ENCODE results near the gene HMCN2. TPM values are rescaled to one million over a fixed set of nuclear protein-coding genes. Genes with fewer than 3 reads are reported as not detected.

The HMCN2 gene
- total and polyA plus RNA-seq, 2 of the 4 experiments (the other 2 are of a cell fraction), result 0.02 TPM; not detected in 1

DNA sequence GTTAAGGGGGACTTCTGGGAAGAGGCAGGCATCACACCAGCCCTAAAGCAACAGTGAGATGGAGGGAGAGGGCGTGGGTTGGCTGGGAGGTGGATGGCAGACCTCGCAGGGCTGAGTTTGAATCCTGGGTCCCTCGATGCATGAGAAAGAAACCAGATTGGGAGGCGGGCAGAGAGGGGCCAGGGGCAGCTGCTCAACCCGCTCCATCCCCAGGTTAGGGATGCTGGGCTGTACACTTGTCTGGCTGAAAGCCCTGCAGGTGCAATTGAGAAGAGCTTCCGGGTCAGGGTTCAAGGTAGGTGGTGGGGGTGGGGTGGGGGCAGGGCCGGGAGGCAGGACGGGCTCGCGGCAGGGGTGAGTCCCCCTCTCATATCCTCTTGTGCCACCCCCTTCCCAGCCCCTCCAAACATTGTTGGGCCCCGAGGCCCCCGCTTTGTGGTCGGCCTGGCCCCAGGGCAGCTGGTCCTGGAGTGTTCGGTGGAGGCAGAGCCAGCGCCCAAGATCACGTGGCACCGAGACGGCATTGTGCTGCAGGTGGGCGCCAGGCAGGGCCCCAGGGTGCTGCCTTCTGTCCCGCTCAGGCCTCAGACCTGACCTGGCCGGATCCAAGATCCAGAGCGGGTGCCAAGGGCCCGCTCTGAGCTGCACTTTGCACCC lies 129.4 kb downstream of the HMCN2 start:
- Histone ChIP-seq H2AK5ac (ENCODE audit: low read depth, low read length) (no peak overlapping the region), H3K23ac (ENCODE audit: low read depth, low read length) (no peak overlapping the region), H3K4me3 (ENCODE audit: insufficient read depth, low read depth, low read length) (no peak overlapping the region), H3K36me3 (ENCODE audit: control insufficient read depth, insufficient read depth, low read length) (no peaks in the 10 kb centered on the region), H3K56ac (ENCODE audit: extremely low read depth, insufficient read depth, low read length) (no peak overlapping the region), H3K14ac (replicated peaks; ENCODE audit: low read depth, low read length) (no peak overlapping the region), H2BK20ac (ENCODE audit: low read depth, low read length) (no peak overlapping the region), H2BK120ac (ENCODE audit: low read depth, low read length) (no peak overlapping the region), H3K27me3 (ENCODE audit: control insufficient read depth, insufficient read depth, low read length) (peaks cover 19% of the 10 kb centered on the region; the same call in 1 of the 2 replicates), H4K20me1 (ENCODE audit: insufficient read depth, low read length) (no peaks in the 10 kb centered on the region; the same call in 1 of the 2 replicates), H2BK5ac (ENCODE audit: low read depth, low read length, poor library complexity, severe bottlenecking) (no peak overlapping the region), H3K79me1 (ENCODE audit: low read depth in 1 of 2, low read length in 2 of 2) (no peaks in the 10 kb centered on the region), H3K4ac (ENCODE audit: low read depth, low read length) (no peak overlapping the region), H3K27ac (ENCODE audit: insufficient read depth, low read length) (no peak overlapping the region), H2AFZ (replicated peaks; ENCODE audit: low read length, poor library complexity) (no peak overlapping the region), H2AK9ac (replicated peaks; ENCODE audit: low read depth, low read length, poor library complexity) (no peak overlapping the region), H4K8ac (ENCODE audit: low read depth in 2 of 2, low read length in 2 of 2) (no peak overlapping the region), H3K4me2 (ENCODE audit: low read depth, low read length) (no peak overlapping the region), H3K9ac (ENCODE audit: low read depth, low read length) (no peak overlapping the region), H3K9me1 (ENCODE audit: insufficient read depth, low read length) (no peaks in the 10 kb centered on the region), H4K91ac (ENCODE audit: insufficient read depth, low read depth, low read length) (no peak overlapping the region), H4K5ac (ENCODE audit: low read depth, low read length) (no peak overlapping the region), H2BK15ac (ENCODE audit: low read depth, low read length) (no peak overlapping the region), H3K9me3 (ENCODE audit: control insufficient read depth, insufficient read depth, low read length) (peaks cover 2% of the 10 kb centered on the region; the same call in 1 of the 2 replicates), H3K18ac (ENCODE audit: low read depth, low read length) (no peak overlapping the region), H3K4me1 (ENCODE audit: control insufficient read depth, insufficient read depth, low read length) (no peaks in the 10 kb centered on the region)
- BruUV-seq (replicated peaks), result no TSS peak
- POLR2A ChIA-PET (ENCODE audit: unreplicated experiment), result no interaction called here
- TF ChIP-seq BHLHE40 (IDR thresholded peaks at IDR 0.05; ENCODE audit: low read depth, low read length), result no peak
- TF ChIP-seq SMC3 (IDR thresholded peaks at IDR 0.05; ENCODE audit: low read depth, low read length), result no peak
- TF ChIP-seq, protein P1, sequence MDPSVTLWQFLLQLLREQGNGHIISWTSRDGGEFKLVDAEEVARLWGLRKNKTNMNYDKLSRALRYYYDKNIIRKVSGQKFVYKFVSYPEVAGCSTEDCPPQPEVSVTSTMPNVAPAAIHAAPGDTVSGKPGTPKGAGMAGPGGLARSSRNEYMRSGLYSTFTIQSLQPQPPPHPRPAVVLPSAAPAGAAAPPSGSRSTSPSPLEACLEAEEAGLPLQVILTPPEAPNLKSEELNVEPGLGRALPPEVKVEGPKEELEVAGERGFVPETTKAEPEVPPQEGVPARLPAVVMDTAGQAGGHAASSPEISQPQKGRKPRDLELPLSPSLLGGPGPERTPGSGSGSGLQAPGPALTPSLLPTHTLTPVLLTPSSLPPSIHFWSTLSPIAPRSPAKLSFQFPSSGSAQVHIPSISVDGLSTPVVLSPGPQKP (IDR thresholded peaks at IDR 0.05; ENCODE audit: borderline replicate concordance, low read depth, low read length), result no peak
- no peak for TF ChIP-seq RFX5 (IDR thresholded peaks at IDR 0.05; ENCODE audit: low read depth, low read length)
- TF ChIP-seq RCOR1 (IDR thresholded peaks at IDR 0.05; ENCODE audit: insufficient replicate concordance, low read length), result no peak
- no peak for TF ChIP-seq MXI1 (IDR thresholded peaks at IDR 0.05; ENCODE audit: borderline replicate concordance, low read depth, low read length)
- TF ChIP-seq RAD21 (IDR thresholded peaks at IDR 0.05; ENCODE audit: low read length), result no peak
- TF ChIP-seq NFE2L2 (IDR thresholded peaks at IDR 0.05; ENCODE audit: low read depth, low read length), result no peak
- no peak for TF ChIP-seq MAFK (IDR thresholded peaks at IDR 0.05; ENCODE audit: low read depth, low read length)
- TF ChIP-seq CEBPB (IDR thresholded peaks at IDR 0.05; ENCODE audit: low read depth, low read length), result no peak
- TF ChIP-seq MAZ (IDR thresholded peaks at IDR 0.05; ENCODE audit: borderline replicate concordance, low read depth, low read length), result no peak
- TF ChIP-seq, protein P2, sequence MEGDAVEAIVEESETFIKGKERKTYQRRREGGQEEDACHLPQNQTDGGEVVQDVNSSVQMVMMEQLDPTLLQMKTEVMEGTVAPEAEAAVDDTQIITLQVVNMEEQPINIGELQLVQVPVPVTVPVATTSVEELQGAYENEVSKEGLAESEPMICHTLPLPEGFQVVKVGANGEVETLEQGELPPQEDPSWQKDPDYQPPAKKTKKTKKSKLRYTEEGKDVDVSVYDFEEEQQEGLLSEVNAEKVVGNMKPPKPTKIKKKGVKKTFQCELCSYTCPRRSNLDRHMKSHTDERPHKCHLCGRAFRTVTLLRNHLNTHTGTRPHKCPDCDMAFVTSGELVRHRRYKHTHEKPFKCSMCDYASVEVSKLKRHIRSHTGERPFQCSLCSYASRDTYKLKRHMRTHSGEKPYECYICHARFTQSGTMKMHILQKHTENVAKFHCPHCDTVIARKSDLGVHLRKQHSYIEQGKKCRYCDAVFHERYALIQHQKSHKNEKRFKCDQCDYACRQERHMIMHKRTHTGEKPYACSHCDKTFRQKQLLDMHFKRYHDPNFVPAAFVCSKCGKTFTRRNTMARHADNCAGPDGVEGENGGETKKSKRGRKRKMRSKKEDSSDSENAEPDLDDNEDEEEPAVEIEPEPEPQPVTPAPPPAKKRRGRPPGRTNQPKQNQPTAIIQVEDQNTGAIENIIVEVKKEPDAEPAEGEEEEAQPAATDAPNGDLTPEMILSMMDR (conservative IDR thresholded peaks at IDR 0.05; ENCODE audit: low read depth, low read length), result no peak
- no peak for TF ChIP-seq POLR2A (IDR thresholded peaks at IDR 0.05; ENCODE audit: low read depth, low read length)
- TF ChIP-seq, protein P3, sequence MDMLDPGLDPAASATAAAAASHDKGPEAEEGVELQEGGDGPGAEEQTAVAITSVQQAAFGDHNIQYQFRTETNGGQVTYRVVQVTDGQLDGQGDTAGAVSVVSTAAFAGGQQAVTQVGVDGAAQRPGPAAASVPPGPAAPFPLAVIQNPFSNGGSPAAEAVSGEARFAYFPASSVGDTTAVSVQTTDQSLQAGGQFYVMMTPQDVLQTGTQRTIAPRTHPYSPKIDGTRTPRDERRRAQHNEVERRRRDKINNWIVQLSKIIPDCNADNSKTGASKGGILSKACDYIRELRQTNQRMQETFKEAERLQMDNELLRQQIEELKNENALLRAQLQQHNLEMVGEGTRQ (IDR thresholded peaks at IDR 0.05; ENCODE audit: low read depth, low read length), result no peak
- TF ChIP-seq CHD1 (IDR thresholded peaks at IDR 0.05; ENCODE audit: low read depth, low read length), result no peak
- TF ChIP-seq FOS (IDR thresholded peaks at IDR 0.05; ENCODE audit: low read depth, low read length), result no peak
- DNase-seq (no peak), ATAC-seq (ENCODE audit: low read depth) (no peak)
- intact Hi-C loops (cut with micrococcal nuclease) (no loop called here), in situ Hi-C loops (cut with MboI; ENCODE audit: low sequenced_read_pairs) (no loop called here), dilution Hi-C loops (cut with HindIII; ENCODE audit: low sequenced_read_pairs, unreplicated experiment) (no loop called here)
- CTCF ChIA-PET, result no interaction called here
- WGBS, 2 experiments (ENCODE audit: extremely low coverage in 2 of 2, insufficient read length in 1 of 2), result 80% methylated on average over 6 of the region's 23 CpGs; no CpG with 5 or more reads in 1 of the 2 experiments
